ENCODE data around the gene GLCE.

DNA sequence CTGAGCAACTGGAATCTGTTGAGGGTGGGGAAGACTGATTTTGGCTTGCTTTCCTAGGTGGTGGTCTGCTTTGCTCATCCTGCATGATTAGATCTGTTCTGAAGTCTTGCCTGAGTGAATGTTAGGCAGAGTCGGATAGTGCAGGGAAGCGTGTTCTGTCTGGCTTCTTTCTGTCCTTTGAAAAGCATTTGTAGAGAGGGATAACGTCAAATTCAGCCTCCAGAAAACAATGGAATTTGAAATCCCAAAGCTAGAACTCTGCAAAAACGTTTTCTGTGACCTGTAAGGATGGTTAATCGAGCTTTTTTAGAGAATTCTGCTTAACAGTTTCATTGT, 1.4 kb downstream of the GLCE start:
- no peak for TF ChIP-seq EZH2 (IDR thresholded peaks at IDR 0.05; ENCODE audit: low read length, missing control alignments)
- TF ChIP-seq, protein P1, sequence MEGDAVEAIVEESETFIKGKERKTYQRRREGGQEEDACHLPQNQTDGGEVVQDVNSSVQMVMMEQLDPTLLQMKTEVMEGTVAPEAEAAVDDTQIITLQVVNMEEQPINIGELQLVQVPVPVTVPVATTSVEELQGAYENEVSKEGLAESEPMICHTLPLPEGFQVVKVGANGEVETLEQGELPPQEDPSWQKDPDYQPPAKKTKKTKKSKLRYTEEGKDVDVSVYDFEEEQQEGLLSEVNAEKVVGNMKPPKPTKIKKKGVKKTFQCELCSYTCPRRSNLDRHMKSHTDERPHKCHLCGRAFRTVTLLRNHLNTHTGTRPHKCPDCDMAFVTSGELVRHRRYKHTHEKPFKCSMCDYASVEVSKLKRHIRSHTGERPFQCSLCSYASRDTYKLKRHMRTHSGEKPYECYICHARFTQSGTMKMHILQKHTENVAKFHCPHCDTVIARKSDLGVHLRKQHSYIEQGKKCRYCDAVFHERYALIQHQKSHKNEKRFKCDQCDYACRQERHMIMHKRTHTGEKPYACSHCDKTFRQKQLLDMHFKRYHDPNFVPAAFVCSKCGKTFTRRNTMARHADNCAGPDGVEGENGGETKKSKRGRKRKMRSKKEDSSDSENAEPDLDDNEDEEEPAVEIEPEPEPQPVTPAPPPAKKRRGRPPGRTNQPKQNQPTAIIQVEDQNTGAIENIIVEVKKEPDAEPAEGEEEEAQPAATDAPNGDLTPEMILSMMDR (conservative IDR thresholded peaks at IDR 0.05 in 1 of 2, IDR thresholded peaks at IDR 0.05 in 1 of 2; ENCODE audit: low read depth in 1 of 2, low read length in 2 of 2) = no peak

Measured in fibroblast of lung (primary cell).